ENCODE measurements around the gene ADAMTS5.

Gene ADAMTS5

DNA sequence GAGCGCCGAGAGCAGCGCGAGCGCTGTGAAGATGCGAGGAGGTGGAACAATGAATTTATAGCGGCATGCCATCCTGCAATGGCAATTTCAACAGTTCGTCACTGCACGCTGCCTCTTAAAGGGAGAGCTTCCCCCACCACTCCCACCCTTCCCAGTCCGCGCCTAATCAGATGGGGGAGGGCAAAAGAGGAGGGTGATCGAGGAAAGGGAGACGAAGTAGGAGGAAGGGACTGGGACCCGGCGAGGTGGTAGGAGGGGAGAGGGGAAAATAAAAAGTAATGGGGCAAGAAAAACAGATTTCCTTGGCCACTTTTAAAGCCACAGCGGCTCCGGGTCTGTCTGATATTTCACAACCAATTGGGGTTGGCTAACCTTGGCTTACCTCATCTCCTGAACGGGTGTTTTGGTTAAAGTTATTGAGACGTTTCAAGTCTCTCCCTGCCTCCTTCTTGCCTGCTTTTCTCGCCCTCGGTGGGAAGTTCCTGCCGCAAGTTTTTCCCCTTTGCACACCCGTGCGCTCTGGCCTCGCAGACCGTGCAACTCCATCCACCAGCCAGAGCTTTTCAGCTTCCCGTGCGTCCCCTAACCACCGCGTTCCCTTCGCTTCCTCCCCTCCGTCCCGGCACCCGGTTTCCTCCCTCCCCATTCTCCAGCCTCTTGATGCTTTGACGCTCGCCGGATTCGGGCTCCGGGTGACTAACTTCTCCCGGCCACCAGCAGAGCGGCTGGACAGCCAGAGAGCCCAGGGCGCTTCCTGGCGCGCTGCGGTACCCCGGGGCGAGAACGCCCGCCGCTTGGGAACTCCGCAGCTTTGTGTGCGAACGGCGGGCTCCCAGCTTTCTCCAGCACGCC is at the start of gene ADAMTS5:
Gene ADAMTS5 (minus strand): TSS at position 27 of the 852 bp plus-strand sequence. CDS start 697 bp downstream, outside the sequence.
- Mint-ChIP-seq H3K27me3 (peaks cover 33% of the 10 kb centered on the region), H3K27ac (no peak within 1 kb of the TSS), H3K36me3 (ENCODE audit: low read depth) (no peaks in the 10 kb centered on the region), H3K9me3 (no peaks in the 10 kb centered on the region), H3K4me1 (no peaks in the 10 kb centered on the region), H3K4me3 (no peak within 1 kb of the TSS)
- ATAC-seq (no peak), DNase-seq (no peak)

DNA sequence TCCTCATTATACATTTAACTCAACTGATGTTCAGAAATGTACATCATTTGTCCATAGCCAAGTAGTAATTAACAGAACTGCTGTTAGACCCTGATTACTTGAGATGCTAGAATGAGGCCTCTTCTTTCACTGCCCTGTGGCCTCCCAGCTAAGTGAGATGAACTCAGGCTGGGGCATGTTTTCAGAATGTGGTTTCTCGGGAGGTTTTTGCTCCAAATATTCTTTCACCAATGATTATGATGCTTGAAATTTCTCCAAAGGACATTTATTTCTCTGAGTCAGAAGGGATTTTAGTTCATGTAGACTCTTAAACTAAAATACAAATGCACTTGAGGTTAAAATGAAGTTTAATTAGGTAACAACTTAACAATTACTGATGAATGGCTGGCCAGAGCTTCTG is 34.6 kb upstream of the ADAMTS5 start:
- H3K27ac Mint-ChIP-seq: no peak overlapping the region
- ATAC-seq (no peak), DNase-seq (no peak)
- H3K36me3 Mint-ChIP-seq (ENCODE audit: low read depth): no peaks in the 10 kb centered on the region
- no peaks in the 10 kb centered on the region for H3K27me3 Mint-ChIP-seq
- H3K4me1 Mint-ChIP-seq: no peaks in the 10 kb centered on the region
- peaks cover 1% of the 10 kb centered on the region for H3K9me3 Mint-ChIP-seq
- no peak overlapping the region for H3K4me3 Mint-ChIP-seq

DNA sequence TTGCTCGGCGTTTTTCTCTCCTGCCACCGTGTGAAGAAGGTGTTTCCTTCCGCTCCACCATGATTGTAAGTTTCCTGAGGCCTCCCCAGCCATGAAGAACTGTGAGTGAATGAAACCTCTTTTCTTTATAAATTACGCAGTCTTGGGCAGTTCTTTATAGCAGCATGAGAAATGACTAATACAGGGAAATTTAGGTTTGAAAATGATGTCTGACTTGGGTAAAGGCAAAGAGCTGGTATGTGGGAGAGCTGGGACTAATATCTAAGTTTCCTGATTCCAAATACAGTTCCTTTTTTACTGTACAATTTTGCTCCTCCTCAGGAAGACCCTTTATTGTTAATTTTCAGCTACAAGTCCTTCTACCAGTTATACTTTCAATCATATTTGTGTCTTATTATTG is 16.7 kb upstream of the ADAMTS5 start:
- DNase-seq: no peak
- Mint-ChIP-seq H3K27me3 (no peaks in the 10 kb centered on the region), H3K4me1 (no peaks in the 10 kb centered on the region), H3K9me3 (peaks cover 8% of the 10 kb centered on the region), H3K4me3 (no peak overlapping the region), H3K27ac (no peak overlapping the region), H3K36me3 (ENCODE audit: low read depth) (no peaks in the 10 kb centered on the region)
- no peak for ATAC-seq

DNA sequence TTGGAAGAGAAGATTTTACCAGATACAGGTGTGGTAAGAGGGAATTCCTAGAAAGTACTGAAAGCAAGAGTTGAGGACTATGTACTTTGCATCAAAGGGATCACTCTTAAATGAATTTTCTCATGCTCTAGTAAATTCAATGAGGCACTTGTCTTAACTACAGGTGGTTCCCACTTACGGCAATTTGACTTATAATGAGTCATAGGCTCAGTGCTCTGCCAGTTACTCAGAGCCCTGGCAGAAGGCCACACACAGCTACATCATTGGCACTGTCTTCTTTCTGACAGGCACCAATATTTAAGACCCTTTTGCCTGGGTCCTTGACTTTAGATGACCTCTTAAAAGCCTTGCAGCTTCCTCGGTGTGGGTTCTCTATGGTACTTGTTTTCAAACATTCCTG is 15.9 kb upstream of the ADAMTS5 start:
- H3K4me1 Mint-ChIP-seq: no peaks in the 10 kb centered on the region
- no peaks in the 10 kb centered on the region for H3K27me3 Mint-ChIP-seq

DNA sequence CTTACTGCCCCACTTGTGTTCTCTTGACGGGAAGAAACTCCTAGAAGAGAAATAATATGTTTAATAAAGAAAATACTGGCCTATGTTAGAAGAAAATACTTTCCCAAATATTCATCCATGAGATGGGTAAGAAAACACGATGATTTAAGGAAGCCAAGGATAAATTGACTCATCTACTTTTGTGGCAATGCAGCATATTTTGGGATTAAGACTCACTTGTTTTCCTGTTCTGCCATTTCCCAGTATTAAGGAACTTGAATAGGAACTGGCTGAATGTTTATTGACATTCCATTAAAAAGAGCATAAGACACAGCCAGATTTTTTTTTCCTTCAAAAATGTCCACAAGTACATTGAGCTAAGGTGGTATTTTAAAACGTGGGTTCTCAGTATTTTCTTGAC is 10.9 kb upstream of the ADAMTS5 start:
- Mint-ChIP-seq H3K4me3 (no peak overlapping the region), H3K36me3 (ENCODE audit: low read depth) (no peaks in the 10 kb centered on the region), H3K4me1 (no peaks in the 10 kb centered on the region), H3K27me3 (peaks cover 3% of the 10 kb centered on the region), H3K27ac (no peak overlapping the region), H3K9me3 (peaks cover 10% of the 10 kb centered on the region)
- no peak for DNase-seq
- no peak for ATAC-seq

More for the DNA sequence above, 15.9 kb upstream of the ADAMTS5 start:
- no peak for DNase-seq
- no peak overlapping the region for H3K27ac Mint-ChIP-seq
- no peak for ATAC-seq
- H3K4me3 Mint-ChIP-seq: no peak overlapping the region
- peaks cover 8% of the 10 kb centered on the region for H3K9me3 Mint-ChIP-seq
- H3K36me3 Mint-ChIP-seq (ENCODE audit: low read depth): no peaks in the 10 kb centered on the region

DNA sequence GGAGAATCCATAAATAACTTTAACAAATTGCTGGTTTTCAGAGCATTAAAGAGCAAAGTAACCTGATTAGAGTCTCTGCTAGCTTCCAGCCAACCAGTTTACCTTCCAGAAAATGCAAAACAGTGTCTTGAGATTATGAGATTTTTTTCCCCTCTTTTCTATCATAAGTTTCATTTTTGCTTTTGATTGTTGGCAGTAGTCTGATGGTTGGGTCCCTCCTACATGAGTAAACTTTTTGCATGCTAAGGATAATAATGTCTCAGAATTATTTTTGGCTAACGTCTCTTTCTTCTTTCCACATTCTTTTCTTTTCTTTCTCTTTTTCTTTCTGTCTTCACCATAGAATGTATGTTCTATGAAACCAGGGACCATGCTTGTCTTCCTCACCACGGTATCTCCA is 6.3 kb upstream of the ADAMTS5 start:
- H3K36me3 Mint-ChIP-seq (ENCODE audit: low read depth): no peaks in the 10 kb centered on the region
- DNase-seq (no peak), ATAC-seq (no peak)
- no peak overlapping the region for H3K4me3 Mint-ChIP-seq
- no peaks in the 10 kb centered on the region for H3K4me1 Mint-ChIP-seq
- no peak overlapping the region for H3K27ac Mint-ChIP-seq
- peaks cover 3% of the 10 kb centered on the region for H3K9me3 Mint-ChIP-seq
- H3K27me3 Mint-ChIP-seq: peaks cover 5% of the 10 kb centered on the region

DNA sequence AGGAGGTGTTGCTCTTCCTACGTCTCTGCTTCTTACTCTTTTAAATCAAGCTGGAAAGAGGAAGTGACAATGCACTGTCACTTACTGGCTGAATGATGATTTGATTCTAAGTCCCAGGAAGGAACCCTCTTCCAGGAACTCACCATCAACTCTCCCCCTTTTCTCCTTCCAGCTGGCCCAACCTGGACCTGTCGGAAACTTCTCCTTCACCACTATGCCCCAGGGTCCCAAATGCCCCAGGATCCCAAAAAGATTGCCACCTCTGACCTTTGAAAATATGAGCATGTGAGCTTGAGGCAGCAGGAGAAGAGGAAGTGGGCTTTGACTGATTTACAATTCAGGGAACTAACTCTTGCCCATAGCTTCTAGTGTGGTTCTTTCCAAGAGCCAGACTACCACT is 5.3 kb upstream of the ADAMTS5 start:
- Mint-ChIP-seq H3K27ac (no peak overlapping the region), H3K36me3 (ENCODE audit: low read depth) (no peaks in the 10 kb centered on the region), H3K4me3 (no peak overlapping the region), H3K4me1 (no peaks in the 10 kb centered on the region), H3K27me3 (peaks cover 15% of the 10 kb centered on the region), H3K9me3 (peaks cover 3% of the 10 kb centered on the region)
- DNase-seq (no peak), ATAC-seq (no peak)

DNA sequence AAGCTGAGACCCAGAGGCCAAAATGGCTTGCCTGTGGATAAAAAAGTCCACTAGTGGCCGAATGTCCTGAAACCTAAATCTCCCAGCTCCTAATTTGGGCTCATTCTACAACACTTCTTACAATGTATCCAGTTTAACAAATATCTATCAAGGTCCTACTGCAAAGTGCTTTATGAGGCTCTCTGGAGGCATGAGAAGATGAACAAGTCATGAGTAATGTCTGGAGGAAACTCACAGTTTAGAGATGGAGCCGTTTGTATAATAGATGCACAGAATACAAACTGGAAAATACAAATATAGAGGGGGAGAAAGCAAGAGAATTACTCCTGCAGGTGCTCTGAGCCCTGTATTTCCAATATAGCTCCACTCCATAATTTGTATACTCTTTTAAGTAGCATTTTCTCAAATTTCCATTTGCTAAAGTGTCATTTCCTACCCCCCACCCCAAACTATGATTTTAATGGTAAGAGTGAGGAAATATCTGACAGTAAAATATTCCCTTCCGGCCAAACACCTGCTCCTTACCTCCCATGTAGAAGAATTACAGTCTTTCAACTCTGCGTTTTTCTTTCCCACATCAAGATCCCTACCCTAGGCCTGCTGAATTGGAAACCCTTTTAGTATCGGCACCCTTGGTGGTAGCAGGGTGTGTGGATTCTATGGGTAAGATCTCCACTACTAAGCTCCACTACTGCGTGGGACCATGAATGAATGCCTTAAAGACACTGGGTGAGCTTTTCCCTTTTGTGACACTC is 3.3 kb upstream of the ADAMTS5 start:
- no peaks in the 10 kb centered on the region for H3K36me3 Mint-ChIP-seq (ENCODE audit: low read depth)
- ATAC-seq (no peak), DNase-seq (no peak)
- no peak overlapping the region for H3K4me3 Mint-ChIP-seq
- H3K4me1 Mint-ChIP-seq: no peaks in the 10 kb centered on the region
- H3K27me3 Mint-ChIP-seq: peaks cover 27% of the 10 kb centered on the region
- no peak overlapping the region for H3K27ac Mint-ChIP-seq
- no peaks in the 10 kb centered on the region for H3K9me3 Mint-ChIP-seq

DNA sequence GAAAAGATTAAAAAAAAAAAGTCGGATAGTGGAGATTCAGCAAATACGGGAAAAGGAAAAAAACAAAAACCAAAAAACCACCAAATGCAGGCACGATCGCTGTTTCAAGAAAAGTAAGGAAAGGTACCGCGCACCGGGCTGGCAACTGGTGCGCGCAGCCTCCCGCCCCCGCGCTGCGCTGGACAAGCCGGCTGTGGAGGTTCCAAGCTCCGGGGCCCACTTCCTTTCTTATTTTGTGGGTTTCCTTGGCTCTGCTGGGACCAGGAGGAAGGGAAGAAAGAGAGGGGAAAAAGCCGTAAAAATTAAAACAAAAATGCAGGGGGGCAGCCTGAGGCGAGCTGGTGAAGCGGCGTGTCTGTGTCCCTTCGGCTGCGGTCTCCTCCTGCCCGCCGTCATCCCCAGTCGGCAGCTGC is 233 bp downstream of the ADAMTS5 start:
- ATAC-seq (no peak), DNase-seq (no peak)
- Mint-ChIP-seq H3K27me3 (peaks cover 38% of the 10 kb centered on the region), H3K27ac (no peak overlapping the region), H3K4me1 (no peaks in the 10 kb centered on the region), H3K4me3 (no peak overlapping the region), H3K9me3 (no peaks in the 10 kb centered on the region), H3K36me3 (ENCODE audit: low read depth) (no peaks in the 10 kb centered on the region)

DNA sequence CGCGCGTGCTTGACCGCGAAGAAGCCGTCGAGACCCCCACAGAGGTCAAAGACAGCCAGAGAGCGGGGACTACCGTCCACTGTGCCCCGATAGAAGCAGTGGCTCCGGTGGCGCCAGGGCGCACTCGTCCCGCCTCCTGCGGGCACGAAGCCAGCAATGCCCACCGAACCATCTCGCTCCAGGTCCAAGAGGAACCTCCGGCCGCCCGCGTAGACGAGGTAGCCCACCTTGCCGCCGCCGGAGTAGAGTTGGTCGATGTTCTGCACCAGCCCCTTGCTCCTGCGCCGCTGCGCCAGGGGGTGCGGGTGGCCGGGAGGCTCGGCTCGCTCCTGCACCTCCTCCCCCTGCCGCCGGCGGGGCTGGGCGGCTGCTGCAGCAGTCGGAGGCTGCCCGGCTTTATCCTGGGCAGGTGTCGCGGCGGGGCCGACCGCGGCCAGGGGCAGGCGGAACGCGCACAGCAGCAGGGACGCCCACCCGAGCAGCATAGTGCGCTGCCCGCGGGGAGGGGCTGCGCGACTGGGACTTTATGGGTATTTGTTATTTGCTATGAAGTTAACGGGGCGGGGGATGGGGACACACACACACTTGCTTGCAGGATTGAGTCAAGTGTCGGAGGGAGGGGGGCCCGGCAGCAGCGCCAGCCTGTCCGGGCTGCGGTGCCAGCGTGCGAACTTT is 844 bp downstream of the ADAMTS5 start:
- H3K27me3 Mint-ChIP-seq: peaks cover 38% of the 10 kb centered on the region
- no peaks in the 10 kb centered on the region for H3K36me3 Mint-ChIP-seq (ENCODE audit: low read depth)
- no peaks in the 10 kb centered on the region for H3K9me3 Mint-ChIP-seq
- H3K4me3 Mint-ChIP-seq: no peak overlapping the region
- no peak overlapping the region for H3K27ac Mint-ChIP-seq
- DNase-seq (no peak), ATAC-seq (no peak)
- H3K4me1 Mint-ChIP-seq: no peaks in the 10 kb centered on the region

DNA sequence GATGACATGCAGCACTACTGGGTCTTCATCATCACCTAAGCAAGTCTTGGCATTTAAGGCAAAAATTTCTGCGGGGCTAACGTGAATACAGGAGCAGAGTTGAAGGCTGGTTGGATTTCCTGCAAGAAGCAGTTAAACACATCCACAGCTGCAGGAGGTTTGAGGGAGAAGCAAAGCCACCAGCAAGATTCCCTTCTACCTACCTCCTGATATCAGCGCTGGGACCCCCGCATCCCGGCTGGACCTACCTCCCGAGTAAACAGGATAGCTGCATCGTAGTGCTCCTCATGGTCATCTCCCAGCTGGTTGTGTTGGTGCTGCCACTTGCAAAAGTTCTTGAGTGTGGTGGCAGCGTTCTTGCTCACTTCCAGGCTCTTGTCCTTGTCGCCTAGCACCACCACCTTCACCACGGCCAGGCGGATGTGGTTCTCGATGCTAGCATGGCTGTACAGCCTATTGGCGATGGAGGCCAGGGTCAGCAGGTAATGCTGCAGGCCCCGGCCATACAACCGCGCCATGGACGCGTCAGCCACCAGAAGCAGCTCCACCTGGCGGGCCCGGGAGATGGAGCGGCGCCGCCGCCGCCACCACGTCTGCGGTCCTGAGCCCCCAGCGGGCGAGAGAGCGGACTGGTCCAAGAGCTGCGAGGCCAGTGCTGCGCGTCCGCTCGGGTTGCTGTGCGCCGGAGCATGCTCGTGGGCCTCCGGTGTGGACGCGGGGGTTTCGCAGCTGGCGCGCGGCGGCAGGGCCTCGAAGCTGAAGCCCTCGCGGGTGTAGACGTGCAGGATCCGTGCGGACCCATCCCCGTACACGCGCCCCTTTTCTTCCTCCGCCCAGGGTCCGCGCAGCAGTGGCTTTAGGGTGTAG is 1.6 kb downstream of the ADAMTS5 start:
- Mint-ChIP-seq H3K27ac (no peak overlapping the region), H3K4me3 (no peak overlapping the region), H3K36me3 (ENCODE audit: low read depth) (no peaks in the 10 kb centered on the region), H3K27me3 (peaks cover 38% of the 10 kb centered on the region), H3K4me1 (no peaks in the 10 kb centered on the region), H3K9me3 (no peaks in the 10 kb centered on the region)
- ATAC-seq (no peak), DNase-seq (no peak)

DNA sequence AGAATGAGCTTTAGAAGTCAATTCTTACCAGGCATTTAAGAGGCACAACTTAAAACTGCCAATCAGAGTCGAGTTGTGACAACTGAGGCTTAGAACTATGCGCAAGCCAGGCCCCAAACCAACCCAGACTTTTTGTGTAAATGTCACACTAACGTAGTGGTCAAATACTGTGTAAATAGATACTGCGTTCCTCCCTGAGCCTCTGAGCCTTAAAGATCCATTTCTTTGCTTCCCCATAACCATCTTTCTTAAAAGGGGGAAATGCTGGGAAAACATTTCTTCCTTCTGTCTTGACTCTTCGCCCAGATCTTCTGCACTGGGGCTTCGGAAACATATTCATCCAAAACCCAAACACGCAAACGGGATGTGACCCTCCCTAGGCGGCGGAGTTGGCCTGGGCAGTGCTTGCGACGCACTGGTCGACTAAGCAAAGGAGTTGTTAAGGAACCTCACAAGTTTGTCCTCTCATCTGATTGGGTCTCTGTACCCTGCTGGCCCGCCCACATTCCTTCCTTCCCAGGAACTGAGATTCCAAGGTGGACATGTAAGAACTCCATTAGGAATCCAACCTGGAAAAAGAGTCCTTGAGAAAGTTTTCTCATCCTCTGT is 2.6 kb downstream of the ADAMTS5 start:
- peaks cover 38% of the 10 kb centered on the region for H3K27me3 Mint-ChIP-seq

DNA sequence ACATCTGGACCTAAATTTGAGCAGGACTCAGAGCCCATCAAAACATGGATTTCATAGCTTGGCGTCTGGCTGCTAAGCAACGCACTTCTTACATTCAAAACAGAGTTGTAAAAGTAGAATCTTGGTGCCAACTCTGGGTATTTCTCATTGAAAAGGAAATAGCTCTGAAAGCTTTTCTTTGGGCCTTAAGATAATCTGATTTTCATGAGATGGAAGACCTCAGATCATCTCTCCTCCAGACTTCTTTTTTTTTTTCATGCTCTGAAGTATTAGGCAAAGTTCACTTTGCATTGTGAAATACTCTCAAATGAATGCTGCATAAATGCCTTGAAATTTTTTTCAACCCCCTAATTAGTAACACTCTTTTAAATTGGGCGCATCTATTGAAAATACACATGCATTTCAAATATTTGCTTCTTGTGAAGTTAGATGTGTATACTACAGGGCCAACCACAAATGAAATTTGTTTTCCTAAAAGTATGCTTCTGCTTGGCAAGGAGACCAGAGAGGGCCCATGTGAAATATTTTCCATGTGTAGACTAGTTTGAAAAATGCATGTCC is 4.2 kb downstream of the ADAMTS5 start:
- Mint-ChIP-seq H3K4me1 (no peaks in the 10 kb centered on the region), H3K9me3 (no peaks in the 10 kb centered on the region), H3K27ac (no peak overlapping the region), H3K4me3 (no peak overlapping the region), H3K36me3 (ENCODE audit: low read depth) (no peaks in the 10 kb centered on the region), H3K27me3 (peaks cover 31% of the 10 kb centered on the region)
- DNase-seq (no peak), ATAC-seq (no peak)

More for the DNA sequence above, 2.6 kb downstream of the ADAMTS5 start:
- H3K4me1 Mint-ChIP-seq: no peaks in the 10 kb centered on the region
- H3K36me3 Mint-ChIP-seq (ENCODE audit: low read depth): no peaks in the 10 kb centered on the region
- ATAC-seq: no peak
- no peak for DNase-seq
- H3K4me3 Mint-ChIP-seq: no peak overlapping the region
- no peaks in the 10 kb centered on the region for H3K9me3 Mint-ChIP-seq
- no peak overlapping the region for H3K27ac Mint-ChIP-seq
